ENCODE data around the gene SMIM44.
"Not testable (repeated sequence)": the region's sequence is repeated elsewhere in the genome, so short reads cannot be mapped to it uniquely, and the experiment has no call there.

The SMIM44 gene

DNA sequence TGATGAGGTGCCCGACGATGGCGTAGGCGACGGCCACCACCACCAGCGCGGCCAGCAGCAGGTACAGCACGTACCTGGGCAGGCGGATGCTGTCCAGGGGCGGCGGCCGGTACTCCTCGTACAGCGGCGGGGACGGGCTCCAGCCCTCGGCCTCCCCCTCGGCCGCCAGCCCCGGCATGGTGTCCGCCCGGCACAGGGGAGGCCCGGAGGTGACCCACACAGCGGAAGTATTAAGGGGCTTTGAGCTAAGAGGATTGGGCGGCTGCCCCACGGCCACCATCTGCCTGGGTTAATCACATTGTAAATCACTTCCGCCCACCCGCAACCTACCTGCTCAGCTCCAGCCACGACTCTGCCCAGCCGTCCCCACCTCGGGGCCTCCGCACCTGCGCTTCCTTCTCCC, at the start of gene SMIM44:
Gene SMIM44 (minus strand): TSS at position 216 of the 403 bp plus-strand sequence. CDS start 38 bp downstream, at position 178.
- DNase-seq (ENCODE audit: low spot score) = no peak

DNA sequence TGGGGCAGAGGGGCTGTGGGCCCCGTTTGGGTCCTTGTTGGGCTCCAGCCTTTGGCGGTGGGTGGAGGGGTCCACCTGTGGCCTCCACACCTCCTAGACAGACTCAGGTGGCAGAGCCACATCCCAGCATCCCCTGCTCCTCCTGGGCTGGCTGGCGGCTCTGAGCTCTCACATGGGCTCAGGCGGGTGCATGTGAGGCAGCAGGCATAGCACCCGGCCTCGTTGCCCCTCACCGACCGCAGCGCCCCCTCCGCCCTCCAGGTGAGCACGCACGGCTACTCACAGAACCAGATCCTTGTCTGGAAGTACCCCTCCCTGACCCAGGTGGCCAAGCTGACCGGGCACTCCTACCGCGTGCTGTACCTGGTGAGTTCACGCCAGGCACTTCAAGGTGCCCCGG, 49.8 kb upstream of the SMIM44 start:
- no peak for DNase-seq (ENCODE audit: low spot score)

- DNase-seq (ENCODE audit: low spot score) = no peak
These were observed 49.0 kb upstream of the SMIM44 start for GRCh38 chr19:3532154-3532786.

DNA sequence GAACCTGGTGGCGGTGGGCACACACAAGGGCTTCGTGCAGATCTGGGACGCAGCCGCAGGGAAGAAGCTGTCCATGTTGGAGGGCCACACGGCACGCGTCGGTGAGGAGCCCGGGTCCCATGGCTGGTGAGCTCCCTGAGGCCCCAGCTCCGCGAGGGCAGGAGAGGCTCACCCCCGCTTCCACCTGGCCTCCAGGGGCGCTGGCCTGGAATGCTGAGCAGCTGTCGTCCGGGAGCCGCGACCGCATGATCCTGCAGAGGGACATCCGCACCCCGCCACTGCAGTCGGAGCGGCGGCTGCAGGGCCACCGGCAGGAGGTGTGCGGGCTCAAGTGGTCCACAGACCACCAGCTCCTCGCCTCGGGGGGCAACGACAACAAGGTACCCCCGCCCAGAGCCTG, 48.5 kb upstream of the SMIM44 start:
- no peak for DNase-seq (ENCODE audit: low spot score)

DNA sequence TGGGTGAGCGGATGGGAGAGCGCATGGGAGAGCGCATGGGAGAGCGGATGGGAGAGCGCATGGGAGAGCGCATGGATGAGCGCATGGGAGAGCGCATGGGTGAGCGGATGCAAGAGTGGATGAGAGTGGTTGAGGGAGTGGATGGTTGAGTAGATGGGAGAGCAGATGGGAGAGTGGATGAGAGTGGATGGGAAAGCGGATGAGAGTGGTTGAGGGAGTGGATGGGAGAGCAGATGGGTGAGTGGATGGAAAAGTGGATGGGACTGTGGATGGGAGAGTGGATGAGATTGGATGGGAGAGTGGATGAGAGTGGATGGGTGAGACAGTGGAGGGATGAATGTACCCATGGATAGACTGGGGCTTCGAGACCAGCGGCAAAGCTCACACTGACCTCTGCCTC, 47.1 kb upstream of the SMIM44 start:
- DNase-seq (ENCODE audit: low spot score) = no peak

DNA sequence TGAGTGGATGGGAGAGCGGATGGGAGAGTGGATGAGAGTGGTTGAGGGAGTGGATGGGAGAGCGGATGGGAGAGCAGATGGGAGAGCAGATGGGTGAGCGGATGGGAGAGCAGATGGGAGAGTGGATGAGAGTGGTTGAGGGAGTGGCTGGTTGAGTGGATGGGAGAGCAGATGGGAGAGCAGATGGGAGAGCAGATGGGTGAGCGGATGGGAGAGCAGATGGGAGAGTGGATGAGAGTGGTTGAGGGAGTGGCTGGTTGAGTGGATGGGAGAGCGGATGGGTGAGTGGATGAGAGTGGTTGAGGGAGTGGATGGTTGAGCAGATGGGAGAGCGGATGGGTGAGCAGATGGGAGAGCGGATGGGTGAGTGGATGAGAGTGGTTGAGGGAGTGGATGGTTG, 46.1 kb upstream of the SMIM44 start:
- not testable (repeated sequence) for DNase-seq (ENCODE audit: low spot score)

DNA sequence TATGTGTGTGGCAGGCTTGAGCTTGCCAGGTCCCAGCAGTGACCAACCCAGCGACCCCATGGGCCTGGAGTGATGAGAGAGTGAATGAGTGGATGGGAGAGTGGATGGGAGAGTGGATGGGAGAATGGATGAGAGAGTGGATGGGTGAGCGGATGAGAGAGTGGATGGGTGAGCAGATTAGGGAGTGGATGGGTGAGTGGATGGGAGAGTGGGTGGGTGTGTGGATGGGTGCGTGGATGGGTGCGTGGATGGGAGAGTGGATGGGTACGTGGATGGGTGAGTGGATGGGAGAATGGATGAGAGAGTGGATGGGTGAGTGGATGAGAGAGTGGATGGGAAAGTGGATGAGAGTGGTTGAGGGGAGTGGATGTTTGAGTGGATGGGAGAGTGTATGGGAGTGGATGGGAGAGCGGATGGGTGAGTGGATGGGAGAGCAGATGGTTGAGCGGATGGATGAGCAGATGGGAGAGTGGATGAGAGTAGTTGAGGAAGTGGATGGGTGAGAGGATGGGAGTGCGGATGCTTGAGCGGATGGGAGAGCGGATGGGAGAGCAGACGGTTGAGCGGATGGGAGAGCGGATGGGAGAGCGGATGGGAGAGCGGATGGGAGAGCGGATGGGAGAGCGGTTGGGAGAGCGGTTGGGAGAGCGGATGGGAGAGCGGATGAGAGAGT, 45.4 kb upstream of the SMIM44 start:
- no peak for DNase-seq (ENCODE audit: low spot score)

- no peak for DNase-seq (ENCODE audit: low spot score)
These were observed 44.8 kb upstream of the SMIM44 start for GRCh38 chr19:3528080-3528479.

DNA sequence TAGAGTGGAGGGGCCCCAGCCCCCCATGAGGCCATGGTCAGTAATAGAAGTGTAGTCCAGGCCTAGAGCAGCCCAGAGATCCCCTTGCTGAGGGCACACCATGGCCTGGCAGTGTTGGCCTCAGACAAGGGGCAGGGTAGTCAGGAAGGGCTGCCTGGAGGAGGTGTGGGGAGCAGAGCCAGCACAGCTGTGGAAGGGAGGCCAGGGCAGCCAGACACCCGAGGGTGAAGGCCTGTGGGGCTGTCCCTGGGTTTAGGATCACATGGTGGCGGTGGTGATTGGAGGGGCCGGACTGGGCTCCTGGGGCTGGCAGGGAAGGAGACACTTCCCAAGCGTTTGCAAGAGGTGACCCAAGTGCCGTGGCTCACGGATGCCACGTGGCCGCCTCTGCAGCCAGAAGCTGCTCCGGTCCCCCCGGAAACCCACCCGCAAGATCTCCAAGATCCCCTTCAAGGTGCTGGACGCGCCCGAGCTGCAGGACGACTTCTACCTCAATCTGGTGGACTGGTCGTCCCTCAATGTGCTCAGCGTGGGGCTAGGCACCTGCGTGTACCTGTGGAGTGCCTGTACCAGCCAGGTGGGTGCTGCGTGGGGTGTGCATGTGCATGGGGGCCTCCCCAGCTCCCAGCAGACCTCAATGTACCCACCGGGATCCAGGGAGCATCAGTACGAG, 44.1 kb upstream of the SMIM44 start:
- no peak for DNase-seq (ENCODE audit: low spot score)

- no peak for DNase-seq (ENCODE audit: low spot score)
These were observed 43.4 kb upstream of the SMIM44 start for GRCh38 chr19:3526507-3527237.

DNA sequence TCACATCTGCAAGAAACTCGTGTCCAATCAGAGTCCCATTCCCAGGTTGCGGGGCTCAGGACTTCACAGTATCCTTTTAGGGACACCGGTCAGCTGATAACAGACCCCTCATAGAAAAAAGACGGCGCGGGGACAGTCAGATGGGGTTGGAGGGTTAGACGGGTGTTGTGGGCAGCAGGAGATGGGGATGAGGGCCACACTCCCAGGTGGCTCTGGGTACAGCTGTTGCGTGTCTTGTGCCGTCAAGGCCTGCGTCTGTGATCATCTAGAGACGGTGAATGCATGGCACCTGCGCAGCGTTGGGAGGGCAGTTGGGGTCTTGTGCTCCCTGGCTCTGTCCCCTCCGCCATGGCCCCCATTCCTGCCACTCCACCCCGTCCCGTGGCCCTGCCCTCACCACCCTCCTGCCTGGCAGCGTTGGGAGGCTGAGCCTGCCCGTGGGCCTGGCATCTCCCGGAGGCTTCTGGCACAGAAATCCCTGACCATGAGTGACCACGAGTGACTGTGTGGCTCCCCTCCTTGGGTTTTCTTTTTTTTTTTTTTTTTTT, 41.7 kb upstream of the SMIM44 start:
- DNase-seq (ENCODE audit: low spot score) = no peak

DNA sequence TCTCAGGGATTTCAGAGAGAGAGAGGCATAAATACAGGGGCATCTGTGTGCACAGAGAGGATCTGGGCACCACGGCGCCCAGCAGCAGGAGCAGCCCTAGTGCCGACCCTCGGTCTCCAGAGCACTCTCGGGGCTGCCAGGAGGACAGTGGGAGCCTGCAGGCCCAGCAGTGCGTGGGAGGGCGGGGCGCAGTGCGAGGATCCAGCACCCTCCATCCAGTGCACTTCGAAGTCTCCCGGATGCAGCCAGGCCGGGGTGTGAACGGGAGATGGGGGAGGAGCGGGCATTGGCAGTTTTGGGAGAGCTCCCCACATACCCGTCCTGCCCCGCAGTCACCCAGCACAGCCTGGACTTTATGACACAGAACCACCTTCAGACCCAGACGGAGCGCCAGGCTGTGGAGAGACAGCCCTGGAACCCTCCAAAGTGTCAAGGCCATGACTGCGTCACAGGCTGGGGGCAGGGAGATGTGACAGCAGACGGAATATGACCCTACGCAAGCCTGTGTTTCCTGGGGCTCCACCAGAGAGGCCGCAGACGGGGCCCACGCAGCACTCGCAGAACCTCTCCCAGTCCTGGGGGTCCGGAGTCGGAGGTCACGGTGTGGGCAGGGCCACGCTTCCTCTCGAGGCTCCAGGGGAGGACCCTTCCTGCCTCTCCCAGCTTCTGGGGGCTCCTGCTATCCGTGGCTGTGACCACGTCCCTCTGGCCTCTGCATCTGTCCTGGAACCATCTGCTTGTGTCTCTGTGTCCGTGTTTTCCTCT, 41.0 kb upstream of the SMIM44 start:
- DNase-seq (ENCODE audit: low spot score) = no peak

DNA sequence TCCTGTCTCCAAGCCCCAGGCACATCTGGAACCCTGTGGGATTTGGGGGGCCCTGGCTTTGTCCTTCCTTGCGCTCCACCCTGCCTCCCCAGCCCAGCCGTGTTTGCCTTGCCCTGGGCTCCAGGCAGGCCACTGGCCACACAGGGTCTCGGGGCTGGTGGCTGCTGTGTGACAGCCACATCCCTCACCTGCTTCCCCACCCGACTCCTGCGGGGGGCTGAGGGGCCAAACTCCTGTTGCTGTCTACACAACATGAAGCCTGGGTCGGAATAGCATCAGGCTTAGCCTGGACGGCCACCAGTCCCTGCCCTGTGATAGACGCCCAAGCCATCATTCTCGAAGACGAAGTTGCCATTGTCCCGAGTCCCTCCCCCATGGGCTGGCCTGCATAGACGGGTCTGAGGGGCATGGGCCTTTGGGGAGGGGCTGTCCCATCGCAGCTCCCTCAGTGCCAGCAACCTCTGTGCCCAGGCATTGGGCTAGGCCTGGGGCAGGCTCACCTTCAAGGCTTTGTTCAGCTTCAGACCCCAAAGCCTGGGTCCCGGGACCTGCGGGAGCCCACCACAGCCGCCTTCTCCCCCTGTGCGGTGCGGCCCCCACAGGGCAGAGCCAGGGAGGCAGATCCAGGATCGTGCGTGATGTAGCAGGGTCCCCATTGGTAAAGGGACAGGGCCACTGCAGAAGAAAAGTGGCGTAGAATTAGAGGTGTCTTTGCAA, 40.3 kb upstream of the SMIM44 start:
- no peak for DNase-seq (ENCODE audit: low spot score)

GRCh38 chr19:3522421-3523360, 39.5 kb upstream of the SMIM44 start:
- no peak for DNase-seq (ENCODE audit: low spot score)

- no peak for DNase-seq (ENCODE audit: low spot score)
These were observed 37.8 kb upstream of the SMIM44 start for GRCh38 chr19:3521104-3521445.

GRCh38 chr19:3520166-3521103, 37.2 kb upstream of the SMIM44 start:
- no peak for DNase-seq (ENCODE audit: low spot score)

DNA sequence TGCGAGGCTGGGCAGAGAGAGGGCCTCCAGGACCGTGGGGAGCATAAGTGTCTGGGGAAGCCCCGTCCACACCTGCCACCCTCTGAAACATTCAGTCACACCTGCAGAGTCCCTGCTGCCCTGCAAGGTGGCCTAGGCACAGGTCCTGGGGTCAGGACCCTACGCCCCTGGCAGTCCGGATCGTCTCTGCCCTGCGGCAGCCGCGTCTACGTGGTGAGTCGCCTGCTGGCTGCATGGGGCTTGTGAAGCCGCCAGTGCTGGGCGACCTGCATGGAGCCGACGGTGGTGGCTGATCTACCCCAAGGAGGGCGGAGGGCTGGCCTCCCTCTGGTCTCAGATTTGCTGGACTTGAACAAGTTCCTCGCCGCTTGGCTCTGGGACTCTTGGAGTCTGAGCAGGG, 35.9 kb upstream of the SMIM44 start:
- DNase-seq (ENCODE audit: low spot score) = no peak

DNA sequence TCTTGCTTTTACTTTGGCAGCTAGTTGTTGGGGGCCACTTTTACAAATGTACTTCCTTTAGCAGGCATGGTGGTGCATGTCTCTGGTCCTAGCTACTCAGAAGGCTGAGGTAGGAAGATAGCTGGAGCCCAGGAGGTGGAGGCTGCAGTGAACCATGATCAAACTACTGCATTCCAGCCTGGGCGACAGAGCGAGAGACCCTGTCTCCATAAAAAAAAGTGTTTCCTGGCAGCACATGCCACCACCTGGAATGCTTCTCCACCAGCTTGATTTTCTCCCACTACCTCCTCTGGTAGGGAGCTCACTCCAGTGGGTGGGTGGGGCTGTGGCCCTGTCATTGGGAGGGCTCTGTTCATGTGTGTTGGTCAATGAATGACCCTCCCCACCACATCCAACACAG, 35.4 kb upstream of the SMIM44 start:
- DNase-seq (ENCODE audit: low spot score) = no peak

DNA sequence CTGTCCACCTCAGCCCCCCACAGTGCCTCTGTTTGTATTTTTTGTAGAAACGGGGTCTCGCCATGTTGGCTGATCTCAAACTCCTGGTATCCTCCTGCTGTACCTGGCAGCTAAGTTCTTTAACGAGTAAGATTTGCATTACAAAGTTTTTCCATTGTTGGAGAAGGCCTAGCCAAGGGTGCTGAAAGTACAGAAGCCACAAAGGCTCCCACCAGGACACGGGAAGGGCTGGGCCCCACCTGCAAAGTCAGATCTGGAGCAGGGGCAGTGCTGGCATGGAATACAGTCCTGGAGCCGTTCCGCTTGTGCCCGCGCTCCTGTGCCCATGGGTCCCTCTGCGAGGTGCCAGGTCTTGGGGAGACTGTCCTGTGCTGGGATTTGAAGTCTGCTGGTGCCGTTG, 35.0 kb upstream of the SMIM44 start:
- DNase-seq (ENCODE audit: low spot score) = no peak
